ENCODE measurements around the gene RAET1G. TPM values are rescaled to one million over a fixed set of nuclear protein-coding genes. Genes with fewer than 3 reads are reported as not detected.
"Not testable (repeated sequence)": the region's sequence is repeated elsewhere in the genome, so short reads cannot be mapped to it uniquely, and the experiment has no call there.

Gene RAET1G
- total and polyA plus RNA-seq, 5 donors from 2014 or later: 0.76 TPM; not detected in 4

- not testable (repeated sequence) for H3K9me3 Mint-ChIP-seq, DNase-seq, H3K36me3 Mint-ChIP-seq
Measured at GRCh38 chr6:149959806-149960205, 36.9 kb upstream of the RAET1G start.

GRCh38 chr6:149958124-149958523 is 35.2 kb upstream of the RAET1G start:
- H3K27ac ChIP-seq (ENCODE audit: insufficient read depth, low read length, poor library complexity, severe bottlenecking); H3K9me3 Mint-ChIP-seq; H3K9me3 ChIP-seq (ENCODE audit: control insufficient read depth in 2 of 2, low read length in 2 of 2); ATAC-seq (ENCODE audit: low read depth in 2 of 2); H3K36me3 Mint-ChIP-seq; DNase-seq; H3K4me3 ChIP-seq (ENCODE audit: low read depth, low read length); H3K36me3 ChIP-seq (ENCODE audit: control insufficient read depth, insufficient read depth, low read length); H3K27ac Mint-ChIP-seq: not testable (repeated sequence)
- peaks cover 85% of the 10 kb centered on the region for H3K27me3 Mint-ChIP-seq
- peaks cover under 1 to 18% (median 6%) of the 10 kb centered on the region in 4 donors for H3K4me1 Mint-ChIP-seq
- peak overlapping the region in 1 of 4 donors; percentile 74 for H3K4me3 Mint-ChIP-seq
- H3K4me1 ChIP-seq (ENCODE audit: control insufficient read depth, insufficient read depth, low read length, poor library complexity, severe bottlenecking): peaks cover 11% of the 10 kb centered on the region
- peaks cover 27% of the 10 kb centered on the region for H3K27me3 ChIP-seq (ENCODE audit: control insufficient read depth, insufficient read depth, low read length)

More at GRCh38 chr6:149959806-149960205, 36.9 kb upstream of the RAET1G start:
- ATAC-seq (ENCODE audit: low read depth in 2 of 2); H3K27ac Mint-ChIP-seq; H3K9me3 ChIP-seq (ENCODE audit: control insufficient read depth in 2 of 2, low read length in 2 of 2); H3K36me3 ChIP-seq (ENCODE audit: control insufficient read depth, insufficient read depth, low read length); H3K27ac ChIP-seq (ENCODE audit: insufficient read depth, low read length, poor library complexity, severe bottlenecking); H3K4me3 ChIP-seq (ENCODE audit: low read depth, low read length): not testable (repeated sequence)
- Histone ChIP-seq H3K4me1 (ENCODE audit: control insufficient read depth, insufficient read depth, low read length, poor library complexity, severe bottlenecking) (peaks cover 21% of the 10 kb centered on the region), H3K27me3 (ENCODE audit: control insufficient read depth, insufficient read depth, low read length) (peaks cover 23% of the 10 kb centered on the region)
- Mint-ChIP-seq H3K27me3 (peaks cover 94% of the 10 kb centered on the region), H3K4me1 (peaks cover 5 to 30% (median 12%) of the 10 kb centered on the region in 4 donors), H3K4me3 (peak overlapping the region in 1 of 4 donors; percentile 35)

- not testable (repeated sequence) for H3K4me3 ChIP-seq (ENCODE audit: low read depth, low read length); H3K36me3 ChIP-seq (ENCODE audit: control insufficient read depth, insufficient read depth, low read length); DNase-seq; H3K27ac Mint-ChIP-seq; H3K27ac ChIP-seq (ENCODE audit: insufficient read depth, low read length, poor library complexity, severe bottlenecking); ATAC-seq (ENCODE audit: low read depth in 2 of 2); H3K36me3 Mint-ChIP-seq; H3K4me1 ChIP-seq (ENCODE audit: control insufficient read depth, insufficient read depth, low read length, poor library complexity, severe bottlenecking); H3K9me3 ChIP-seq (ENCODE audit: control insufficient read depth in 2 of 2, low read length in 2 of 2); H3K9me3 Mint-ChIP-seq
- H3K27me3 Mint-ChIP-seq: peaks cover 85% of the 10 kb centered on the region
- H3K4me1 Mint-ChIP-seq: peaks cover 0 to 13% (median 3%) of the 10 kb centered on the region in 4 donors
- peaks cover 43% of the 10 kb centered on the region for H3K27me3 ChIP-seq (ENCODE audit: control insufficient read depth, insufficient read depth, low read length)
- peak overlapping the region in 1 of 4 donors; percentile 58 for H3K4me3 Mint-ChIP-seq
Measured at GRCh38 chr6:149955654-149956317, 32.9 kb upstream of the RAET1G start.

GRCh38 chr6:149954984-149955653 is 32.2 kb upstream of the RAET1G start:
- H3K27me3 Mint-ChIP-seq: peaks cover 89% of the 10 kb centered on the region

GRCh38 chr6:149954328-149954983 is 31.5 kb upstream of the RAET1G start:
- DNase-seq; H3K27ac Mint-ChIP-seq; H3K9me3 Mint-ChIP-seq; H3K9me3 ChIP-seq (ENCODE audit: control insufficient read depth in 2 of 2, low read length in 2 of 2); H3K36me3 ChIP-seq (ENCODE audit: control insufficient read depth, insufficient read depth, low read length); H3K4me3 ChIP-seq (ENCODE audit: low read depth, low read length); H3K4me1 ChIP-seq (ENCODE audit: control insufficient read depth, insufficient read depth, low read length, poor library complexity, severe bottlenecking); H3K27ac ChIP-seq (ENCODE audit: insufficient read depth, low read length, poor library complexity, severe bottlenecking); H3K36me3 Mint-ChIP-seq: not testable (repeated sequence)
- peak overlapping the region in 1 of 4 donors; percentile 58 for H3K4me3 Mint-ChIP-seq
- H3K4me1 Mint-ChIP-seq: peaks cover 0 to 13% (median 3%) of the 10 kb centered on the region in 4 donors
- peaks cover 89% of the 10 kb centered on the region for H3K27me3 Mint-ChIP-seq
- ATAC-seq (ENCODE audit: low read depth in 2 of 2): peak in 1 of 2 donors; percentile 32
- peaks cover 46% of the 10 kb centered on the region for H3K27me3 ChIP-seq (ENCODE audit: control insufficient read depth, insufficient read depth, low read length)

More at GRCh38 chr6:149954984-149955653, 32.2 kb upstream of the RAET1G start:
- DNase-seq; H3K36me3 Mint-ChIP-seq; H3K36me3 ChIP-seq (ENCODE audit: control insufficient read depth, insufficient read depth, low read length); H3K9me3 Mint-ChIP-seq; ATAC-seq (ENCODE audit: low read depth in 2 of 2); H3K27ac ChIP-seq (ENCODE audit: insufficient read depth, low read length, poor library complexity, severe bottlenecking); H3K4me3 ChIP-seq (ENCODE audit: low read depth, low read length); H3K9me3 ChIP-seq (ENCODE audit: control insufficient read depth in 2 of 2, low read length in 2 of 2); H3K4me1 ChIP-seq (ENCODE audit: control insufficient read depth, insufficient read depth, low read length, poor library complexity, severe bottlenecking); H3K27ac Mint-ChIP-seq: not testable (repeated sequence)
- Mint-ChIP-seq H3K4me1 (peaks cover 0 to 13% (median 3%) of the 10 kb centered on the region in 4 donors), H3K4me3 (peak overlapping the region in 3 of 4 donors; percentile 45 to 58 (median 47))
- H3K27me3 ChIP-seq (ENCODE audit: control insufficient read depth, insufficient read depth, low read length): peaks cover 45% of the 10 kb centered on the region

- ATAC-seq (ENCODE audit: low read depth in 2 of 2): peak; percentile 57 to 61
- H3K27ac ChIP-seq (ENCODE audit: insufficient read depth, low read length, poor library complexity, severe bottlenecking); H3K9me3 ChIP-seq (ENCODE audit: control insufficient read depth in 2 of 2, low read length in 2 of 2); H3K4me3 ChIP-seq (ENCODE audit: low read depth, low read length); DNase-seq; H3K4me1 ChIP-seq (ENCODE audit: control insufficient read depth, insufficient read depth, low read length, poor library complexity, severe bottlenecking); H3K36me3 ChIP-seq (ENCODE audit: control insufficient read depth, insufficient read depth, low read length); H3K9me3 Mint-ChIP-seq; H3K27ac Mint-ChIP-seq; H3K4me3 Mint-ChIP-seq; H3K36me3 Mint-ChIP-seq: not testable (repeated sequence)
- H3K27me3 Mint-ChIP-seq: peaks cover 88% of the 10 kb centered on the region
- peaks cover 0 to 13% (median 3%) of the 10 kb centered on the region in 4 donors for H3K4me1 Mint-ChIP-seq
- peaks cover 43% of the 10 kb centered on the region for H3K27me3 ChIP-seq (ENCODE audit: control insufficient read depth, insufficient read depth, low read length)
Measured at GRCh38 chr6:149953934-149954327, 31.0 kb upstream of the RAET1G start.

GRCh38 chr6:149953390-149953789 is 30.5 kb upstream of the RAET1G start:
- DNase-seq: not testable (repeated sequence)

More at GRCh38 chr6:149953390-149953789, 30.5 kb upstream of the RAET1G start:
- H3K27me3 Mint-ChIP-seq: peaks cover 83% of the 10 kb centered on the region
- not testable (repeated sequence) for H3K4me1 ChIP-seq (ENCODE audit: control insufficient read depth, insufficient read depth, low read length, poor library complexity, severe bottlenecking); H3K4me3 ChIP-seq (ENCODE audit: low read depth, low read length); H3K27ac ChIP-seq (ENCODE audit: insufficient read depth, low read length, poor library complexity, severe bottlenecking); H3K27ac Mint-ChIP-seq; ATAC-seq (ENCODE audit: low read depth in 2 of 2); H3K36me3 Mint-ChIP-seq; H3K9me3 ChIP-seq (ENCODE audit: control insufficient read depth in 2 of 2, low read length in 2 of 2); H3K9me3 Mint-ChIP-seq; H3K36me3 ChIP-seq (ENCODE audit: control insufficient read depth, insufficient read depth, low read length)
- peaks cover 0 to 13% (median 3%) of the 10 kb centered on the region in 4 donors for H3K4me1 Mint-ChIP-seq
- peaks cover 43% of the 10 kb centered on the region for H3K27me3 ChIP-seq (ENCODE audit: control insufficient read depth, insufficient read depth, low read length)
- peak overlapping the region in 1 of 4 donors; percentile 9 for H3K4me3 Mint-ChIP-seq

All from CD4-positive, CD25-positive, alpha-beta regulatory T cell (primary cell).